GM23338 (cell line): ENCODE measurements around the gene BCAS1. TPM values are rescaled to one million over a fixed set of nuclear protein-coding genes. Genes with fewer than 3 reads are reported as not detected.

Source experiments
- ATAC-seq: fragments of 200-7000 bp; cut with Tn5 transposase; 3 replicates; pipeline ENCODE4 v1.9.1; 2020
- DNase-seq: peaks from one replicate; pipeline ENCODE4 v3.0.0-alpha.2; 2015; ENCODE audit warnings: low spot score
- H2AFZ ChIP-seq: fragments of 200-600 bp; sonication (generic); 2 replicates; pipeline ENCODE4 v1.8.0; 2016; ENCODE audit warnings: antibody characterized with exemption, mild to moderate bottlenecking, moderate library complexity
- H3F3A ChIP-seq: fragments of 200-600 bp; sonication (generic); replicated peaks from 2 replicates; pipeline ENCODE4 v1.8.0; 2017; ENCODE audit warnings: antibody characterized with exemption, mixed run types, low read depth
- H3K27ac ChIP-seq: fragments of 200-600 bp; sonication (generic); 2 replicates; pipeline ENCODE4 v1.6.1; 2016; ENCODE audit warnings: low read depth
- H3K27me3 ChIP-seq: fragments of 200-600 bp; sonication (generic); 2 replicates; pipeline ENCODE4 v1.8.0; 2016; ENCODE audit warnings: mild to moderate bottlenecking, mixed run types, moderate library complexity; ENCODE audit not compliant: insufficient read depth
- H3K36me3 ChIP-seq: fragments of 200-600 bp; sonication (generic); 2 replicates; pipeline ENCODE4 v1.8.0; 2016; ENCODE audit warnings: mild to moderate bottlenecking; ENCODE audit not compliant: insufficient read depth
- H3K4me1 ChIP-seq: fragments of 200-600 bp; sonication (generic); 2 replicates; pipeline ENCODE4 v1.8.0; 2016; ENCODE audit warnings: mild to moderate bottlenecking, moderate library complexity; ENCODE audit not compliant: insufficient read depth
- H3K4me2 ChIP-seq: fragments of 200-600 bp; sonication (generic); 2 replicates; pipeline ENCODE4 v1.7.1; 2017; ENCODE audit warnings: mixed run types
- H3K4me3 ChIP-seq: fragments of 200-600 bp; sonication (generic); 2 replicates; pipeline ENCODE4 v1.6.1; 2016; ENCODE audit warnings: mixed run types
- H3K79me2 ChIP-seq: fragments of 200-600 bp; sonication (generic); replicated peaks from 2 replicates; pipeline ENCODE4 v1.8.0; 2017; ENCODE audit warnings: mild to moderate bottlenecking; ENCODE audit not compliant: insufficient read depth
- H3K9me2 ChIP-seq: fragments of 200-600 bp; sonication (generic); 2 replicates; pipeline ENCODE4 v1.8.0; 2017; ENCODE audit not compliant: insufficient read depth
- H4K20me1 ChIP-seq: fragments of 200-600 bp; sonication (generic); replicated peaks from 2 replicates; pipeline ENCODE4 v1.8.0; 2017; ENCODE audit warnings: mild to moderate bottlenecking; ENCODE audit not compliant: insufficient read depth
- H3K27ac Mint-ChIP-seq: 2 replicates; pipeline ENCODE4 v1.8.0; 2020; ENCODE audit warnings: inconsistent platforms, mild to moderate bottlenecking, moderate library complexity, mixed read lengths
- H3K27me3 Mint-ChIP-seq: 3 replicates; pipeline ENCODE4 v1.8.0; 2022; ENCODE audit warnings: low read depth, mild to moderate bottlenecking, moderate library complexity, mixed read lengths, inconsistent platforms; ENCODE audit not compliant: insufficient read depth, poor library complexity
- H3K36me3 Mint-ChIP-seq: 3 replicates; pipeline ENCODE4 v1.8.0; 2021; ENCODE audit warnings: low read depth, mild to moderate bottlenecking, inconsistent platforms, moderate library complexity, mixed read lengths
- H3K4me1 Mint-ChIP-seq: 3 replicates; pipeline ENCODE4 v1.8.0; 2020; ENCODE audit warnings: mild to moderate bottlenecking, inconsistent platforms, mixed read lengths
- H3K4me3 Mint-ChIP-seq: 3 replicates; pipeline ENCODE4 v1.8.0; 2021; ENCODE audit warnings: moderate library complexity, mild to moderate bottlenecking, inconsistent platforms, mixed read lengths
- H3K9me3 Mint-ChIP-seq: 3 replicates; pipeline ENCODE4 v1.8.0; 2020; ENCODE audit warnings: moderate library complexity, mild to moderate bottlenecking, inconsistent platforms, mixed read lengths
- CTCF ChIP-seq, 2 experiments: fragments of 200-600 bp in 1 of 2; sonication (generic) in 1 of 2; conservative IDR thresholded peaks; 2 replicates each; pipeline versions ENCODE4 v1.5.1 to v1.6.1; 2016 to 2017; ENCODE audit warnings: antibody characterized with exemption in 2 of 2, low read depth in 2 of 2, mild to moderate bottlenecking in 2 of 2, moderate library complexity in 1 of 2
- ETS1 ChIP-seq: IDR thresholded peaks from 2 replicates; pipeline ENCODE4 v1.6.1; 2016; ENCODE audit warnings: antibody characterized with exemption
- EZH2 ChIP-seq: fragments of 200-600 bp; sonication (generic); IDR thresholded peaks from one replicate; pipeline ENCODE4 v1.8.0; 2017; ENCODE audit warnings: antibody characterized with exemption, mild to moderate bottlenecking, low read depth; ENCODE audit not compliant: unreplicated experiment
- EZH2phosphoT487 ChIP-seq: fragments of 200-600 bp; sonication (generic); IDR thresholded peaks from one replicate; pipeline ENCODE4 v1.8.1; 2018; ENCODE audit warnings: antibody characterized with exemption; ENCODE audit not compliant: unreplicated experiment
- JUNB ChIP-seq: IDR thresholded peaks from one replicate; pipeline ENCODE4 v1.6.1; 2016; ENCODE audit warnings: antibody characterized with exemption; ENCODE audit not compliant: unreplicated experiment
- POLR2AphosphoS5 ChIP-seq: IDR thresholded peaks from 2 replicates; pipeline ENCODE4 v1.6.1; 2016; ENCODE audit warnings: antibody characterized with exemption, low read depth
- REST ChIP-seq: IDR thresholded peaks from one replicate; pipeline ENCODE4 v1.6.1; 2018; ENCODE audit warnings: antibody characterized with exemption; ENCODE audit not compliant: unreplicated experiment
- ZNF114 ChIP-seq: fragments of 250-450 bp; sonication (Bioruptor Pico); IDR thresholded peaks from 2 replicates; pipeline ENCODE4 v1.5.0; 2020; ENCODE audit warnings: mild to moderate bottlenecking, moderate library complexity
- ZNF331 ChIP-seq: fragments of 250-450 bp; sonication (Bioruptor Pico); IDR thresholded peaks from 2 replicates; pipeline ENCODE4 v1.5.0; 2020; ENCODE audit warnings: low read depth, mild to moderate bottlenecking, moderate library complexity
- ZNF462 ChIP-seq: fragments of 250-450 bp; sonication (Bioruptor Pico); IDR thresholded peaks from 2 replicates; pipeline ENCODE4 v1.5.0; 2020; ENCODE audit warnings: mild to moderate bottlenecking, moderate library complexity
- polyA plus RNA-seq: library from polyadenylated mRNA; unstranded; fragments of >200 nt; fragmentation: Nextera tagmentation; extraction: Ambion mirVana; gene quantifications from 2 replicates; pipeline ENCODE4 v1.2.1, GENCODE V29; 2016
- total RNA-seq: library from RNA; depleted of rRNA; stranded (reverse); fragments of >200 nt; shearing (Covaris generic); gene quantifications from 2 replicates; pipeline ENCODE4 v1.2.3, GENCODE V29; 2014

Gene BCAS1
- total and polyA plus RNA-seq, 2 experiments from 2014 or later, result 0.17 to 0.19 TPM

- H3K4me3 Mint-ChIP-seq, result no peak overlapping the region
- no peak overlapping the region for H3K27ac Mint-ChIP-seq
- H3K36me3 ChIP-seq, result no peaks in the 10 kb centered on the region
- no peak overlapping the region for H3K4me2 ChIP-seq
- ATAC-seq (no peak), DNase-seq (no peak)
- H3K9me2 ChIP-seq, result no peaks in the 10 kb centered on the region
- H3F3A ChIP-seq, result no peaks in the 10 kb centered on the region
- H3K4me3 ChIP-seq, result no peak overlapping the region
- peaks cover 5% of the 10 kb centered on the region; the same call in 2 of the 3 replicates for H3K4me1 Mint-ChIP-seq
- H3K79me2 ChIP-seq, result no peaks in the 10 kb centered on the region
- H3K27me3 ChIP-seq, result no peaks in the 10 kb centered on the region
- no peak overlapping the region for H3K27ac ChIP-seq
- no peaks in the 10 kb centered on the region for H3K36me3 Mint-ChIP-seq
- no peaks in the 10 kb centered on the region; the same call in 2 of the 3 replicates for H3K9me3 Mint-ChIP-seq
- no peaks in the 10 kb centered on the region for H3K4me1 ChIP-seq
- H4K20me1 ChIP-seq, result no peaks in the 10 kb centered on the region
- peaks cover 3% of the 10 kb centered on the region for H3K27me3 Mint-ChIP-seq
- TF ChIP-seq EZH2 (no peak), EZH2phosphoT487 (no peak), ETS1 (no peak), CTCF (conservative IDR thresholded peaks at IDR 0.05; ENCODE audit: low read depth in 2 of 2) (no peak), ZNF114 (CRISPR knock-in tag) (no peak), POLR2AphosphoS5 (no peak), ZNF331 (CRISPR knock-in tag) (no peak), JUNB (no peak), REST (no peak)
- 0 out of 2 replicates have a peak overlapping the region, but pooled peaks have one; percentile 23 for H2AFZ ChIP-seq
These were observed 36.8 kb upstream of the BCAS1 start for GRCh38 chr20:54107181-54107580.

- Histone ChIP-seq H3K4me1 (no peaks in the 10 kb centered on the region), H3K27ac (no peak overlapping the region), H3K79me2 (no peaks in the 10 kb centered on the region), H3K4me2 (no peak overlapping the region), H3K27me3 (no peaks in the 10 kb centered on the region), H4K20me1 (no peaks in the 10 kb centered on the region), H3K4me3 (no peak overlapping the region), H3K36me3 (no peaks in the 10 kb centered on the region), H3F3A (no peaks in the 10 kb centered on the region), H3K9me2 (no peaks in the 10 kb centered on the region), H2AFZ (no peak overlapping the region)
- ATAC-seq, result no peak
- no peak for DNase-seq
- H3K27me3 Mint-ChIP-seq, result peaks cover 3% of the 10 kb centered on the region
- no peak overlapping the region for H3K27ac Mint-ChIP-seq
- H3K4me3 Mint-ChIP-seq, result no peak overlapping the region
- H3K4me1 Mint-ChIP-seq, result peaks cover 5% of the 10 kb centered on the region; the same call in 2 of the 3 replicates
- no peaks in the 10 kb centered on the region; the same call in 2 of the 3 replicates for H3K9me3 Mint-ChIP-seq
- H3K36me3 Mint-ChIP-seq, result no peaks in the 10 kb centered on the region
- TF ChIP-seq ZNF462 (CRISPR knock-in tag) (no peak), ZNF114 (CRISPR knock-in tag) (no peak)
These were observed 35.8 kb upstream of the BCAS1 start for GRCh38 chr20:54106162-54106561.
